Kidney (tissue), 14 donors: ENCODE data around the gene LINGO4. TPM values are rescaled to one million over a fixed set of nuclear protein-coding genes. Genes with fewer than 3 reads are reported as not detected.
A peak's percentile ranks its signal among the peaks of the same experiment; 100 is the strongest.

Source experiments
- DNase-seq, 5 donors: peaks; one replicate each; pipeline ENCODE4 v3.0.0-alpha.2; 2013 to 2020
- FAIRE-seq: peaks from 2 replicates; lab custom pipeline; 2012; peaks lifted over from hg19 to GRCh38; lab: Jason Lieb, UNC
- H3K27ac ChIP-seq, 2 donors: one replicate each; pipeline ENCODE4 v1.7.0; 2013; ENCODE audit warnings: low read depth in 2 of 2, low read length in 2 of 2, inconsistent platforms in 1 of 2
- H3K27me3 ChIP-seq: one replicate; pipeline ENCODE4 v1.7.1; 2013; ENCODE audit warnings: low read length, inconsistent platforms; ENCODE audit not compliant: control insufficient read depth, insufficient read depth
- H3K36me3 ChIP-seq, 3 donors: one replicate each; pipeline versions ENCODE4 v1.7.0 to v1.7.1; 2013; ENCODE audit warnings: low read length in 3 of 3, control low read depth in 1 of 3, inconsistent platforms in 1 of 3; ENCODE audit not compliant: insufficient read depth in 3 of 3, control insufficient read depth in 2 of 3
- H3K4me1 ChIP-seq, 3 donors: one replicate each; pipeline versions ENCODE4 v1.7.0 to v1.7.1; 2013; ENCODE audit warnings: low read length in 3 of 3, inconsistent platforms in 1 of 3, low read depth in 1 of 3; ENCODE audit not compliant: control insufficient read depth in 2 of 3, insufficient read depth in 2 of 3
- H3K4me3 ChIP-seq, 3 donors: one replicate each; pipeline versions ENCODE4 v1.7.0 to v1.8.1; 2013; ENCODE audit warnings: low read length in 3 of 3, control low read depth in 1 of 3, inconsistent platforms in 1 of 3
- H3K9ac ChIP-seq, 3 donors: one replicate each; pipeline versions ENCODE4 v1.7.0 to v1.7.1; 2013; ENCODE audit warnings: low read length in 3 of 3, control low read depth in 1 of 3, inconsistent platforms in 1 of 3
- H3K9me3 ChIP-seq, 3 donors: one replicate each; pipeline versions ENCODE4 v1.7.0 to v1.7.1; 2013; ENCODE audit warnings: low read length in 3 of 3, control low read depth in 1 of 3, inconsistent platforms in 1 of 3; ENCODE audit not compliant: control insufficient read depth in 2 of 3, insufficient read depth in 1 of 3
- intact Hi-C: fragments of 100-400 bp; cut with DNase I; formaldehyde crosslinking; loops from one replicate; pipeline ENCODE4 v1.11.1; 2022
- polyA plus RNA-seq: library from polyadenylated mRNA; stranded (reverse); fragments of 350-450 nt; fragmentation: Illumina TruSeq; extraction: RNeasy Lipid Tissue Mini Kit (QIAGEN cat#74804); gene quantifications from one replicate; pipeline ENCODE4 v1.2.3, GENCODE V29; 2014; ENCODE audit warnings: low read depth, low replicate concordance; ENCODE audit not compliant: insufficient read depth
- total RNA-seq: library from RNA; stranded (reverse); fragmentation: NEBNext Ultra II Directional; extraction: Animal tissue kit (Norgen Biotek cat#: 25700); gene quantifications from one replicate; pipeline ENCODE4 v1.2.1, GENCODE V29; 2021
- TF ChIP-seq, protein P1 (sequence below): IDR thresholded peaks from 3 replicates; pipeline ENCODE4 v1.5.1; 2012; ENCODE audit warnings: mild to moderate bottlenecking, moderate library complexity, borderline replicate concordance; ENCODE audit not compliant: insufficient read depth; ENCODE audit errors: extremely low read depth
- donor health status: control.
- donor health status: control.
- donor health status: control.
- donor health status: control.
- donor health status: control.
- donor health status: DM: yes; HTN: yes; CAD: no.
- donor health status: Normal renal cell carcinoma (clear cell type).

Gene LINGO4
- total and polyA plus RNA-seq, 2 donors from 2014 or later = 0.32 to 0.41 TPM

GRCh38 chr1:151833172-151833900, 28.1 kb upstream of the LINGO4 start:
- TF ChIP-seq, protein P1, sequence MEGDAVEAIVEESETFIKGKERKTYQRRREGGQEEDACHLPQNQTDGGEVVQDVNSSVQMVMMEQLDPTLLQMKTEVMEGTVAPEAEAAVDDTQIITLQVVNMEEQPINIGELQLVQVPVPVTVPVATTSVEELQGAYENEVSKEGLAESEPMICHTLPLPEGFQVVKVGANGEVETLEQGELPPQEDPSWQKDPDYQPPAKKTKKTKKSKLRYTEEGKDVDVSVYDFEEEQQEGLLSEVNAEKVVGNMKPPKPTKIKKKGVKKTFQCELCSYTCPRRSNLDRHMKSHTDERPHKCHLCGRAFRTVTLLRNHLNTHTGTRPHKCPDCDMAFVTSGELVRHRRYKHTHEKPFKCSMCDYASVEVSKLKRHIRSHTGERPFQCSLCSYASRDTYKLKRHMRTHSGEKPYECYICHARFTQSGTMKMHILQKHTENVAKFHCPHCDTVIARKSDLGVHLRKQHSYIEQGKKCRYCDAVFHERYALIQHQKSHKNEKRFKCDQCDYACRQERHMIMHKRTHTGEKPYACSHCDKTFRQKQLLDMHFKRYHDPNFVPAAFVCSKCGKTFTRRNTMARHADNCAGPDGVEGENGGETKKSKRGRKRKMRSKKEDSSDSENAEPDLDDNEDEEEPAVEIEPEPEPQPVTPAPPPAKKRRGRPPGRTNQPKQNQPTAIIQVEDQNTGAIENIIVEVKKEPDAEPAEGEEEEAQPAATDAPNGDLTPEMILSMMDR = no peak
- FAIRE-seq (no peak), DNase-seq (no peak)
- H3K4me3 ChIP-seq = peak overlapping the region in 2 of 3 donors; percentile 36 to 54
- H3K9ac ChIP-seq = peak overlapping the region in 1 of 3 donors; percentile 77
- H3K27me3 ChIP-seq = peaks cover 8% of the 10 kb centered on the region
- no peaks in the 10 kb centered on the region for H3K9me3 ChIP-seq
- peaks cover 0 to 46% (median 35%) of the 10 kb centered on the region in 3 donors for H3K4me1 ChIP-seq
- H3K36me3 ChIP-seq = peaks cover 0 to 2% (median 0%) of the 10 kb centered on the region in 3 donors
- intact Hi-C loops = no loop called here
- peak overlapping the region; percentile 75 to 88 for H3K27ac ChIP-seq

DNA sequence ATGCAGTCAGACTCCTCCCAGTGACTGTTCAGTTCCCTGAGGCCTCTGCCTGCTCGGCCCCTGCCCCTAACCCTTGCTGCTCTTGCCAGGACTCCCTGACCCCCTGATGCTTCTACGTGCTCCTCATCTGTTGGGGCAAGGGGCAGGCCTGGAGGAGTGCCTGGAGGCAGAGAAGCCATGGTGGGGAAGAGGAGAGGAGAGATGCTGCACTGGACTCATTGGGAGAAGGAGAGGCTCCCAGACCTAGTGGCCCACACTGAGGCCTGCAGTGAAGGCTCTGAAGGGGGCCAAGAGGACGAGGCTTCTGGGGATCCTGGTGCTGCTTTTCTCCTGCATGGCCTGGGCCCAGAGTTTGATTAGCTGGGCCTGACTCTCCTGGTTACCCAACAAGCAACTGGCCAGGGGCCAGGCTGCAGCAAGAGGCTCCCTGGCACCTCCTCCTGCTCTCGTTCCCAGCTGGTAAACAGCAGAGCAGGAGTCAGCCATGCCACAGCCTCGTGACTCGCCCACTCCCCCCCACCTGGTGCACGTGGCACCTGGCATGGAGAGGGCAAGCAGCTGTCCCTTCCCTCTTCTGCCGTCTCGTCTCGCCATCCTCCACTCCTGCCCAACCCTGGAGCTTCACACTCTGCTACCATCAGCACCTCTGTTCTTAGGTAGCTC, 27.2 kb upstream of the LINGO4 start:
- intact Hi-C loops = no loop called here
- peak overlapping the region; percentile 92 to 98 for H3K27ac ChIP-seq
- FAIRE-seq (no peak), DNase-seq (peak in 2 of 5 donors; percentile 53 to 95)
- H3K9ac ChIP-seq = peak overlapping the region in 1 of 3 donors; percentile 100
- H3K27me3 ChIP-seq = peaks cover 4% of the 10 kb centered on the region
- TF ChIP-seq, protein P1 = no peak
- H3K36me3 ChIP-seq = peaks cover 0 to 5% (median 0%) of the 10 kb centered on the region in 3 donors
- H3K4me1 ChIP-seq = peaks cover 0 to 45% (median 36%) of the 10 kb centered on the region in 3 donors
- no peaks in the 10 kb centered on the region for H3K9me3 ChIP-seq
- H3K4me3 ChIP-seq = peak overlapping the region in 2 of 3 donors; percentile 36 to 97

- Histone ChIP-seq H3K27me3 (no peaks in the 10 kb centered on the region), H3K4me1 (peaks cover 0 to 38% (median 34%) of the 10 kb centered on the region in 3 donors), H3K9ac (peak within 1 kb of the TSS in 2 of 3 donors; percentile 94 to 100), H3K9me3 (no peaks in the 10 kb centered on the region), H3K36me3 (peaks cover 0 to 5% (median 0%) of the 10 kb centered on the region in 3 donors), H3K4me3 (peak within 1 kb of the TSS in 2 of 3 donors; percentile 90 to 97), H3K27ac (peak within 1 kb of the TSS; percentile 92 to 98)
- TF ChIP-seq, protein P1 = no peak
- intact Hi-C loops = no loop called here
- FAIRE-seq (no peak), DNase-seq (peak in 1 of 5 donors; percentile 90)
Observed at GRCh38 chr1:151831605-151832004, 26.4 kb upstream of the LINGO4 start, which contains the start of gene RORC. TSS of gene RORC (minus strand) at chr1:151831802. CDS start at chr1:151831764, 38 bp downstream.
